Measurements from ENCODE around the gene KLHL22.
"Not testable (repeated sequence)": the region's sequence is repeated elsewhere in the genome, so short reads cannot be mapped to it uniquely, and the experiment has no call there.

GRCh38 chr22:20392365-20392881 lies 103.2 kb downstream of the KLHL22 start:
- TF ChIP-seq CTCF, POLR2A (IDR thresholded peaks at IDR 0.05): not testable (repeated sequence)

Measured in uterus (tissue), 2 donors.